H1 (cell line): ENCODE results near the gene ACYP2. TPM values are rescaled to one million over a fixed set of nuclear protein-coding genes. Genes with fewer than 3 reads are reported as not detected.

Source experiments
- CTCF ChIA-PET: fragments of 300-600 bp; sonication (Branson Sonifier 250); formaldehyde crosslinking; loops from one replicate; lab custom pipeline; 2021; ENCODE audit not compliant: partially characterized antibody; lab: Charles Lee
- POLR2A ChIA-PET: fragments of 300-600 bp; sonication (Branson Sonifier 250); formaldehyde crosslinking; loops from one replicate; lab custom pipeline; 2021; ENCODE audit warnings: inconsistent platforms; ENCODE audit not compliant: partially characterized antibody; lab: Charles Lee
- DNase-seq, 2 experiments: peaks; one replicate each; pipeline versions ENCODE4 v3.0.0 to v3.0.0-alpha.2; 2010 to 2022; ENCODE audit warnings: low spot score in 2 of 2, low read depth in 1 of 2, mixed read lengths in 1 of 2
- FAIRE-seq: peaks from 2 replicates; lab custom pipeline; 2011; peaks lifted over from hg19 to GRCh38; lab: Jason Lieb, UNC
- H2AFZ ChIP-seq: 2 replicates; pipeline ENCODE4 v1.8.1; 2012; ENCODE audit warnings: low read length, inconsistent platforms
- H2AK5ac ChIP-seq: 2 replicates; pipeline ENCODE4 v1.6.1; 2013; ENCODE audit warnings: low read depth, low read length
- H2BK120ac ChIP-seq: replicated peaks from 2 replicates; pipeline ENCODE3; 2013; ENCODE audit warnings: low read depth, low read length, inconsistent platforms
- H2BK12ac ChIP-seq: 2 replicates; pipeline ENCODE4 v1.6.1; 2013; ENCODE audit warnings: low read depth, low read length
- H2BK15ac ChIP-seq: 2 replicates; pipeline ENCODE4 v1.6.1; 2013; ENCODE audit warnings: low read length
- H2BK20ac ChIP-seq: 2 replicates; pipeline ENCODE4 v1.6.1; 2013; ENCODE audit warnings: low read length
- H2BK5ac ChIP-seq: 2 replicates; pipeline ENCODE4 v1.6.1; 2013; ENCODE audit warnings: low read depth, low read length
- H3K14ac ChIP-seq: 2 replicates; pipeline ENCODE4 v1.6.1; 2013; ENCODE audit warnings: inconsistent platforms; ENCODE audit not compliant: insufficient read length
- H3K18ac ChIP-seq: 2 replicates; pipeline ENCODE4 v1.6.1; 2013; ENCODE audit warnings: low read length; ENCODE audit errors: extremely low read depth
- H3K23ac ChIP-seq: 2 replicates; pipeline ENCODE4 v1.6.1; 2013; ENCODE audit warnings: inconsistent platforms; ENCODE audit not compliant: insufficient read length
- H3K23me2 ChIP-seq: 2 replicates; pipeline ENCODE4 v1.6.1; 2013; ENCODE audit warnings: low read depth, low read length
- H3K27ac ChIP-seq: 2 replicates; pipeline ENCODE4 v1.6.1; 2011; ENCODE audit warnings: low read depth, low read length, inconsistent platforms
- H3K27me3 ChIP-seq, 4 experiments: replicated peaks in 1 of 4; 1 replicate in 1 of 4; 2 replicates in 3 of 4; pipeline versions ENCODE4 v1.6.1 to v1.8.1; 2011 to 2013; ENCODE audit warnings: low read length in 3 of 4, mild to moderate bottlenecking in 3 of 4, inconsistent platforms in 2 of 4, mixed read lengths in 2 of 4, moderate library complexity in 1 of 4; ENCODE audit not compliant: control insufficient read depth in 3 of 4, insufficient read depth in 3 of 4; ENCODE audit errors: extremely low read depth in 1 of 4
- H3K36me3 ChIP-seq, 4 experiments: 2 replicates each; pipeline versions ENCODE4 v1.6.1 to v1.8.1; 2011 to 2013; ENCODE audit warnings: mild to moderate bottlenecking in 4 of 4, low read length in 3 of 4, moderate library complexity in 2 of 4, control low read depth in 1 of 4, inconsistent platforms in 1 of 4; ENCODE audit not compliant: insufficient read depth in 4 of 4, control insufficient read depth in 2 of 4
- H3K4ac ChIP-seq: replicated peaks from 2 replicates; pipeline ENCODE3; 2013; ENCODE audit warnings: low read length, low read depth, mixed read lengths, inconsistent platforms; ENCODE audit not compliant: insufficient read length
- H3K4me1 ChIP-seq, 4 experiments: replicated peaks in 1 of 4; 1 replicate in 1 of 4; 2 replicates in 3 of 4; pipeline versions ENCODE4 v1.6.1 to v1.8.1; 2011 to 2013; ENCODE audit warnings: low read length in 3 of 4, inconsistent platforms in 2 of 4, mixed read lengths in 1 of 4; ENCODE audit not compliant: insufficient read depth in 4 of 4, control insufficient read depth in 3 of 4
- H3K4me2 ChIP-seq, 2 experiments: 2 replicates each; pipeline versions ENCODE4 v1.6.1 to v1.8.1; 2011 to 2013; ENCODE audit warnings: low read depth in 2 of 2, low read length in 2 of 2, control low read depth in 1 of 2, inconsistent platforms in 1 of 2, mild to moderate bottlenecking in 1 of 2; ENCODE audit not compliant: insufficient read depth in 1 of 2
- H3K4me3 ChIP-seq, 4 experiments: fragments of 200-600, 300-600 bp in 1 of 4; sonication (generic), shearing (Covaris generic), sonication (Bioruptor Twin) in 1 of 4; 2 replicates each; pipeline versions ENCODE4 v1.5.1 to v1.8.1; 2011 to 2016; ENCODE audit warnings: low read length in 4 of 4, low read depth in 3 of 4, control low read depth in 2 of 4, inconsistent platforms in 2 of 4, mild to moderate bottlenecking in 2 of 4, mixed read lengths in 1 of 4, moderate library complexity in 1 of 4; ENCODE audit not compliant: insufficient read depth in 2 of 4; ENCODE audit errors: extremely low read depth in 1 of 4
- H3K56ac ChIP-seq: replicated peaks from 2 replicates; pipeline ENCODE3; 2013; ENCODE audit warnings: low read depth, mild to moderate bottlenecking, mixed read lengths, low read length, inconsistent platforms; ENCODE audit not compliant: insufficient read length
- H3K79me1 ChIP-seq: 2 replicates; pipeline ENCODE4 v1.6.1; 2013; ENCODE audit warnings: low read depth, low read length, control low read depth
- H3K79me2 ChIP-seq, 2 experiments: 2 replicates each; pipeline versions ENCODE4 v1.6.1 to v1.8.1; 2012 to 2013; ENCODE audit warnings: low read length in 2 of 2, mild to moderate bottlenecking in 2 of 2, inconsistent platforms in 1 of 2; ENCODE audit not compliant: insufficient read depth in 2 of 2, control insufficient read depth in 1 of 2
- H3K9ac ChIP-seq, 4 experiments: replicated peaks in 1 of 4; 1 replicate in 1 of 4; 2 replicates in 3 of 4; pipeline versions ENCODE4 v1.6.1 to v1.8.1; 2011 to 2013; ENCODE audit warnings: low read depth in 3 of 4, low read length in 3 of 4, control low read depth in 2 of 4, mild to moderate bottlenecking in 2 of 4, moderate library complexity in 2 of 4, inconsistent platforms in 1 of 4; ENCODE audit errors: extremely low read depth in 1 of 4
- H3K9me3 ChIP-seq, 2 experiments: 2 replicates each; pipeline versions ENCODE4 v1.6.1 to v1.8.1; 2012 to 2013; ENCODE audit warnings: mild to moderate bottlenecking in 2 of 2, moderate library complexity in 2 of 2, control low read depth in 1 of 2, inconsistent platforms in 1 of 2, low read depth in 1 of 2, low read length in 1 of 2, mixed read lengths in 1 of 2; ENCODE audit not compliant: insufficient read depth in 2 of 2
- H4K20me1 ChIP-seq, 2 experiments: replicated peaks in 1 of 2; 2 replicates each; pipeline versions ENCODE3 to v1.8.1; 2011 to 2013; ENCODE audit warnings: inconsistent platforms in 2 of 2, low read length in 2 of 2, mild to moderate bottlenecking in 1 of 2; ENCODE audit not compliant: insufficient read depth in 2 of 2, control insufficient read depth in 1 of 2
- H4K5ac ChIP-seq: 2 replicates; pipeline ENCODE4 v1.6.1; 2013; ENCODE audit warnings: low read length, low read depth, mixed read lengths, inconsistent platforms; ENCODE audit not compliant: insufficient read length
- H4K8ac ChIP-seq: 2 replicates; pipeline ENCODE4 v1.8.0; 2013; ENCODE audit warnings: mild to moderate bottlenecking, moderate library complexity, low read length, inconsistent platforms; ENCODE audit not compliant: insufficient read depth; ENCODE audit errors: extremely low read depth
- H4K91ac ChIP-seq: replicated peaks from 2 replicates; pipeline ENCODE3; 2013; ENCODE audit warnings: low read length, mixed read lengths, inconsistent platforms; ENCODE audit not compliant: insufficient read length
- E2F6 ChIP-seq: IDR thresholded peaks from 2 replicates; pipeline ENCODE4 v1.6.1; 2012; ENCODE audit warnings: inconsistent platforms
- HDAC2 ChIP-seq, 2 experiments: fragments of 300-600 bp in 1 of 2; sonication (generic) in 1 of 2; IDR thresholded peaks; 2 replicates each; pipeline ENCODE4 v1.6.1; 2011 to 2012; ENCODE audit warnings: low read depth in 2 of 2, low read length in 2 of 2, mild to moderate bottlenecking in 2 of 2, moderate library complexity in 2 of 2, borderline replicate concordance in 1 of 2, inconsistent platforms in 1 of 2
- POU5F1 ChIP-seq: IDR thresholded peaks from 2 replicates; pipeline ENCODE4 v1.6.1; 2011; ENCODE audit warnings: low read depth, mild to moderate bottlenecking, low read length, moderate library complexity
- SAP30 ChIP-seq: fragments of 300-600 bp; sonication (generic); IDR thresholded peaks from 2 replicates; pipeline ENCODE4 v1.7.1; 2012; ENCODE audit warnings: low read length, moderate library complexity, mild to moderate bottlenecking, inconsistent platforms; ENCODE audit not compliant: insufficient read depth, insufficient replicate concordance
- TBP ChIP-seq: IDR thresholded peaks from 2 replicates; pipeline ENCODE4 v1.6.1; 2011; ENCODE audit warnings: low read depth, low read length, improper control_type of control experiment
- WGBS, 2 experiments: shearing (Covaris generic) in 1 of 2; methylation state at CpG; one replicate each; pipeline versions ENCODE4 v1.1.6 to v1.1.7; 2013 to 2015; ENCODE audit warnings: low lambda C conversion rate in 2 of 2, mixed read lengths in 2 of 2, inconsistent platforms in 1 of 2, low coverage in 1 of 2, missing lambda C conversion rate in 1 of 2; ENCODE audit not compliant: insufficient replicate concordance in 2 of 2, insufficient coverage in 1 of 2, insufficient read length in 1 of 2; ENCODE audit errors: extremely low coverage in 1 of 2, missing lambda C conversion rate in 1 of 2; 5-methylcytosine and 5-hydroxymethylcytosine counted together
- polyA plus RNA-seq, 7 experiments: library from polyadenylated mRNA; depleted of rRNA in 3 of 7; stranded (reverse) in 5 of 7; unstranded in 2 of 7; fragments of >200 nt in 5 of 7; fragments of 200-250 nt in 2 of 7; gene quantifications; 1 replicate in 5 of 7; 2 replicates in 1 of 7; 4 replicates in 1 of 7; pipeline versions ENCODE4 v1.2.1 to v1.2.3, GENCODE V29; 2011 to 2013; ENCODE audit warnings: missing spikeins in 2 of 7, mixed read lengths in 2 of 7
- total RNA-seq: library from RNA; stranded (reverse); fragmentation: NEBNext Ultra II Directional; extraction: Animal tissue kit (Norgen Biotek cat#: 25700); gene quantifications from 2 replicates; pipeline ENCODE4 v1.2.1, GENCODE V29; 2021
- TF ChIP-seq, protein P1 (sequence below): IDR thresholded peaks from 2 replicates; pipeline ENCODE4 v1.6.1; 2011; ENCODE audit warnings: low read length, improper control_type of control experiment

Gene ACYP2
- total and polyA plus RNA-seq, 2 of the 8 experiments (the other 6 are each of a cell fraction or from before 2014, with no cell fraction given), result 3.4 to 4.4 TPM

GRCh38 chr2:54088719-54089118 is 26.7 kb upstream of the ACYP2 start:
- WGBS, 2 experiments, result 90% methylated on average over 2 of the region's 2 CpGs; no CpG with 5 or more reads in 1 of the 2 experiments
- Histone ChIP-seq H2BK20ac (no peak overlapping the region), H3K36me3 (no peaks in the 10 kb centered on the region), H3K14ac (no peak overlapping the region), H3K27me3 (no peaks in the 10 kb centered on the region), H3K4me3 (no peak overlapping the region), H4K20me1 (peaks cover 0 to 1% of the 10 kb centered on the region in 2 experiments), H3K27ac (no peak overlapping the region), H4K8ac (no peak overlapping the region), H2BK12ac (no peak overlapping the region), H2BK5ac (no peak overlapping the region), H3K4me1 (peaks cover 0 to 9% (median 3%) of the 10 kb centered on the region in 4 experiments; a peak in 4 of 7 replicates), H3K56ac (no peak overlapping the region), H3K4me2 (no peak overlapping the region), H2BK15ac (no peak overlapping the region), H2AFZ (no peak overlapping the region), H3K9me3 (no peaks in the 10 kb centered on the region), H2AK5ac (no peak overlapping the region), H3K79me1 (no peaks in the 10 kb centered on the region), H3K23ac (no peak overlapping the region), H2BK120ac (no peak overlapping the region), H3K9ac (no peak overlapping the region), H3K79me2 (no peaks in the 10 kb centered on the region), H3K18ac (no peak overlapping the region), H3K4ac (no peak overlapping the region), H4K91ac (no peak overlapping the region), H4K5ac (no peak overlapping the region), H3K23me2 (no peaks in the 10 kb centered on the region)
- POLR2A ChIA-PET, result no interaction called here
- CTCF ChIA-PET, result interaction anchor here (0.5 to 0.7 kb wide), 2 partner anchors 18 to 141 kb away, joined by 3 read pairs; no protein-coding TSS in a partner anchor
- DNase-seq (no peak), FAIRE-seq (no peak)
- TF ChIP-seq SAP30, result no peak
- TF ChIP-seq TBP, result no peak
- no peak for TF ChIP-seq E2F6
- TF ChIP-seq POU5F1, result no peak
- no peak for TF ChIP-seq HDAC2 (IDR thresholded peaks at IDR 0.05; ENCODE audit: borderline replicate concordance in 1 of 2, low read depth in 2 of 2, low read length in 2 of 2)
- TF ChIP-seq, protein P1, sequence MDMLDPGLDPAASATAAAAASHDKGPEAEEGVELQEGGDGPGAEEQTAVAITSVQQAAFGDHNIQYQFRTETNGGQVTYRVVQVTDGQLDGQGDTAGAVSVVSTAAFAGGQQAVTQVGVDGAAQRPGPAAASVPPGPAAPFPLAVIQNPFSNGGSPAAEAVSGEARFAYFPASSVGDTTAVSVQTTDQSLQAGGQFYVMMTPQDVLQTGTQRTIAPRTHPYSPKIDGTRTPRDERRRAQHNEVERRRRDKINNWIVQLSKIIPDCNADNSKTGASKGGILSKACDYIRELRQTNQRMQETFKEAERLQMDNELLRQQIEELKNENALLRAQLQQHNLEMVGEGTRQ, result no peak
